ENCODE data around the gene C1orf56. TPM values are rescaled to one million over a fixed set of nuclear protein-coding genes. Genes with fewer than 3 reads are reported as not detected.

The C1orf56 gene
- total and polyA plus RNA-seq, 2 donors (not counting 1 experiment from before 2014, with no cell fraction given) = 1.5 to 3.5 TPM

GRCh38 chr1:151013518-151013917 is 34.0 kb upstream of the C1orf56 start:
- Histone ChIP-seq H3K4me2 (ENCODE audit: extremely low read depth, insufficient read depth, low read length) (no peak overlapping the region), H3K27ac (ENCODE audit: insufficient read depth, low read length) (no peak overlapping the region), H3K4me3 (replicated peaks in 1 of 4; ENCODE audit: control extremely low read depth in 1 of 4, insufficient read depth in 1 of 4, low read depth in 3 of 4, low read length in 4 of 4) (no peak overlapping the region), H3K9ac (ENCODE audit: insufficient read depth, low read length) (no peak overlapping the region), H3K27me3 (ENCODE audit: control insufficient read depth, insufficient read depth, low read length) (no peaks in the 10 kb centered on the region), H3K9me3 (ENCODE audit: control insufficient read depth, insufficient read depth, low read depth, low read length) (no peaks in the 10 kb centered on the region), H3K36me3 (ENCODE audit: control insufficient read depth, insufficient read depth, low read length) (no peaks in the 10 kb centered on the region), H3K4me1 (ENCODE audit: control insufficient read depth, extremely low read depth, insufficient read depth, low read length) (peaks cover 3% of the 10 kb centered on the region), H3K79me2 (ENCODE audit: control insufficient read depth, insufficient read depth, low read length) (no peaks in the 10 kb centered on the region), H4K20me1 (ENCODE audit: control insufficient read depth, extremely low read depth, insufficient read depth, low read length) (no peaks in the 10 kb centered on the region), H2AFZ (ENCODE audit: low read length) (no peak overlapping the region)
- peak; percentile 58 to 81 for DNase-seq (ENCODE audit: low read depth in 2 of 2)
- TF ChIP-seq CTCF (conservative IDR thresholded peaks at IDR 0.05 in 1 of 2, IDR thresholded peaks at IDR 0.05 in 1 of 2; ENCODE audit: low read depth in 1 of 2, low read length in 2 of 2) (peak in 1 of 2 donors; percentile 13), EZH2 (IDR thresholded peaks at IDR 0.05; ENCODE audit: low read length, missing control alignments) (no peak)

GRCh38 chr1:151024540-151025146 is 22.9 kb upstream of the C1orf56 start:
- H3K9ac ChIP-seq (ENCODE audit: insufficient read depth, low read length) = no peak overlapping the region
- no peaks in the 10 kb centered on the region for H3K4me1 ChIP-seq (ENCODE audit: control insufficient read depth, extremely low read depth, insufficient read depth, low read length)
- peaks cover 3% of the 10 kb centered on the region for H3K36me3 ChIP-seq (ENCODE audit: control insufficient read depth, insufficient read depth, low read length)
- DNase-seq (ENCODE audit: low read depth in 2 of 2) = peak; percentile 51 to 69
- no peaks in the 10 kb centered on the region for H4K20me1 ChIP-seq (ENCODE audit: control insufficient read depth, extremely low read depth, insufficient read depth, low read length)
- H3K27ac ChIP-seq (ENCODE audit: insufficient read depth, low read length) = no peak overlapping the region
- H3K27me3 ChIP-seq (ENCODE audit: control insufficient read depth, insufficient read depth, low read length) = no peaks in the 10 kb centered on the region
- no peak for TF ChIP-seq EZH2 (IDR thresholded peaks at IDR 0.05; ENCODE audit: low read length, missing control alignments)
- peak; percentile 79 to 80 for TF ChIP-seq CTCF (conservative IDR thresholded peaks at IDR 0.05 in 1 of 2, IDR thresholded peaks at IDR 0.05 in 1 of 2; ENCODE audit: low read depth in 1 of 2, low read length in 2 of 2)
- no peaks in the 10 kb centered on the region for H3K9me3 ChIP-seq (ENCODE audit: control insufficient read depth, insufficient read depth, low read depth, low read length)
- no peak overlapping the region for H3K4me3 ChIP-seq (replicated peaks in 1 of 4; ENCODE audit: control extremely low read depth in 1 of 4, insufficient read depth in 1 of 4, low read depth in 3 of 4, low read length in 4 of 4)
- H3K79me2 ChIP-seq (ENCODE audit: control insufficient read depth, insufficient read depth, low read length) = no peaks in the 10 kb centered on the region
- no peak overlapping the region for H2AFZ ChIP-seq (ENCODE audit: low read length)
- H3K4me2 ChIP-seq (ENCODE audit: extremely low read depth, insufficient read depth, low read length) = no peak overlapping the region

GRCh38 chr1:151026460-151026859 is 21.1 kb upstream of the C1orf56 start:
- no peak overlapping the region for H3K9ac ChIP-seq (ENCODE audit: insufficient read depth, low read length)
- no peak for TF ChIP-seq CTCF (conservative IDR thresholded peaks at IDR 0.05 in 1 of 2, IDR thresholded peaks at IDR 0.05 in 1 of 2; ENCODE audit: low read depth in 1 of 2, low read length in 2 of 2)
- no peak for TF ChIP-seq EZH2 (IDR thresholded peaks at IDR 0.05; ENCODE audit: low read length, missing control alignments)

More at GRCh38 chr1:151026460-151026859, 21.1 kb upstream of the C1orf56 start:
- no peak overlapping the region for H3K27ac ChIP-seq (ENCODE audit: insufficient read depth, low read length)
- H3K4me2 ChIP-seq (ENCODE audit: extremely low read depth, insufficient read depth, low read length) = no peak overlapping the region
- no peak overlapping the region for H3K4me3 ChIP-seq (replicated peaks in 1 of 4; ENCODE audit: control extremely low read depth in 1 of 4, insufficient read depth in 1 of 4, low read depth in 3 of 4, low read length in 4 of 4)
- no peak overlapping the region for H2AFZ ChIP-seq (ENCODE audit: low read length)
- no peaks in the 10 kb centered on the region for H3K4me1 ChIP-seq (ENCODE audit: control insufficient read depth, extremely low read depth, insufficient read depth, low read length)
- H3K27me3 ChIP-seq (ENCODE audit: control insufficient read depth, insufficient read depth, low read length) = no peaks in the 10 kb centered on the region
- no peaks in the 10 kb centered on the region for H3K9me3 ChIP-seq (ENCODE audit: control insufficient read depth, insufficient read depth, low read depth, low read length)
- no peaks in the 10 kb centered on the region for H3K79me2 ChIP-seq (ENCODE audit: control insufficient read depth, insufficient read depth, low read length)
- no peaks in the 10 kb centered on the region for H4K20me1 ChIP-seq (ENCODE audit: control insufficient read depth, extremely low read depth, insufficient read depth, low read length)
- H3K36me3 ChIP-seq (ENCODE audit: control insufficient read depth, insufficient read depth, low read length) = peaks cover 5% of the 10 kb centered on the region
- DNase-seq (ENCODE audit: low read depth in 2 of 2) = no peak

Data from fibroblast of lung (primary cell).